Bronchial epithelial cell (primary cell): ENCODE results near the gene PRICKLE2. TPM values are rescaled to one million over a fixed set of nuclear protein-coding genes. Genes with fewer than 3 reads are reported as not detected.

Experiments
- DNase-seq: peaks from one replicate; pipeline ENCODE4 v3.0.0-alpha.2; 2010; ENCODE audit warnings: low read depth
- FAIRE-seq: peaks from 2 replicates; lab custom pipeline; 2011; peaks lifted over from hg19 to GRCh38; lab: Jason Lieb, UNC
- H3K27me3 ChIP-seq: 2 replicates; pipeline ENCODE4 v1.5.1; 2011; ENCODE audit warnings: low read length; ENCODE audit not compliant: control insufficient read depth, insufficient read depth
- H3K36me3 ChIP-seq: 2 replicates; pipeline ENCODE4 v1.5.1; 2011; ENCODE audit warnings: low read length; ENCODE audit not compliant: control insufficient read depth, insufficient read depth
- H3K4me3 ChIP-seq: 2 replicates; pipeline ENCODE4 v1.5.1; 2011; ENCODE audit warnings: mild to moderate bottlenecking, low read depth, low read length, control low read depth
- CTCF ChIP-seq: IDR thresholded peaks from 2 replicates; pipeline ENCODE4 v1.5.1; 2011; ENCODE audit warnings: mild to moderate bottlenecking, moderate library complexity, low read length, control low read depth, inconsistent platforms; ENCODE audit not compliant: insufficient read depth, severe bottlenecking
- total RNA-seq: library from RNA; depleted of rRNA; stranded (reverse); fragments of >200 nt; gene quantifications from 2 replicates; pipeline ENCODE4 v1.2.1, GENCODE V29; 2014

The PRICKLE2 gene
- total RNA-seq, 1 donor from 2014 or later: 2.4 TPM

GRCh38 chr3:64213224-64213878, 11.9 kb downstream of the PRICKLE2 start:
- TF ChIP-seq CTCF: no peak
- DNase-seq: no peak
- FAIRE-seq: no peak
- no peaks in the 10 kb centered on the region for H3K36me3 ChIP-seq
- H3K4me3 ChIP-seq: no peak overlapping the region
- H3K27me3 ChIP-seq: no peaks in the 10 kb centered on the region

GRCh38 chr3:64209866-64210621, 15.2 kb downstream of the PRICKLE2 start:
- FAIRE-seq: no peak

GRCh38 chr3:64207289-64208080, 17.8 kb downstream of the PRICKLE2 start:
- Histone ChIP-seq H3K36me3 (no peaks in the 10 kb centered on the region), H3K4me3 (no peak overlapping the region), H3K27me3 (no peaks in the 10 kb centered on the region)
- peak; percentile 46 for DNase-seq
- no peak for FAIRE-seq
- no peak for TF ChIP-seq CTCF

More at GRCh38 chr3:64209866-64210621, 15.2 kb downstream of the PRICKLE2 start:
- no peak for DNase-seq
- Histone ChIP-seq H3K36me3 (no peaks in the 10 kb centered on the region), H3K27me3 (no peaks in the 10 kb centered on the region), H3K4me3 (no peak overlapping the region)
- TF ChIP-seq CTCF: no peak

- Histone ChIP-seq H3K27me3 (no peaks in the 10 kb centered on the region), H3K36me3 (no peaks in the 10 kb centered on the region), H3K4me3 (no peak overlapping the region)
- TF ChIP-seq CTCF: no peak
- no peak for FAIRE-seq
- DNase-seq: no peak
These were observed 21.0 kb downstream of the PRICKLE2 start for GRCh38 chr3:64203969-64204908.

GRCh38 chr3:64203216-64203615, 22.1 kb downstream of the PRICKLE2 start:
- no peak overlapping the region for H3K4me3 ChIP-seq
- DNase-seq (peak; percentile 70), FAIRE-seq (no peak)
- H3K27me3 ChIP-seq: no peaks in the 10 kb centered on the region
- TF ChIP-seq CTCF: no peak
- no peaks in the 10 kb centered on the region for H3K36me3 ChIP-seq
